ENCODE measurements around the gene DUSP1.
"Not testable (repeated sequence)": the region's sequence is repeated elsewhere in the genome, so short reads cannot be mapped to it uniquely, and the experiment has no call there.

- not testable (repeated sequence) for TF ChIP-seq CTCF, EP300, POLR2A, POLR2AphosphoS5 (IDR thresholded peaks at IDR 0.05)
Observed at GRCh38 chr5:172784162-172784561, 13.2 kb upstream of the DUSP1 start.
